ENCODE data around the gene CDK5RAP2.

The CDK5RAP2 gene

DNA sequence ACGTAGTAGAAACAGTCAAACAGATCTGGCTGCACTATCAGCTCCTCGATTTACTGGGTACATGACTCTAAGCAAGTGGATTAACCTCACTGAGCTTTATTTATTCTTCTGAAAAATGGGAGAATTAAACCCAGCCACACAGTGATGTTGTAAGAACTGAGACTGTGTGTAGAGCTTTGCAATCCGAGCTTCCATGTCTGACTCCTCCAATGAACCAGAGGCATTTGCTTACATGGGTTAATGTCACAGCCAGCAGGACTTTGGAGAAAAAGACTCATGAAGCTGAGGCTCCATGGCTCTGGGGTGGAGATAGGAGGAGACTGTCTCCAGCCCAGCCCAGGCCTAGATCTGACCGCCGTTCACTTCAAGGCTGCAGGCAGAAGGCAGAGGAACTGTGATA lies 201.3 kb downstream of the CDK5RAP2 start:
- DNase-seq, result no peak

DNA sequence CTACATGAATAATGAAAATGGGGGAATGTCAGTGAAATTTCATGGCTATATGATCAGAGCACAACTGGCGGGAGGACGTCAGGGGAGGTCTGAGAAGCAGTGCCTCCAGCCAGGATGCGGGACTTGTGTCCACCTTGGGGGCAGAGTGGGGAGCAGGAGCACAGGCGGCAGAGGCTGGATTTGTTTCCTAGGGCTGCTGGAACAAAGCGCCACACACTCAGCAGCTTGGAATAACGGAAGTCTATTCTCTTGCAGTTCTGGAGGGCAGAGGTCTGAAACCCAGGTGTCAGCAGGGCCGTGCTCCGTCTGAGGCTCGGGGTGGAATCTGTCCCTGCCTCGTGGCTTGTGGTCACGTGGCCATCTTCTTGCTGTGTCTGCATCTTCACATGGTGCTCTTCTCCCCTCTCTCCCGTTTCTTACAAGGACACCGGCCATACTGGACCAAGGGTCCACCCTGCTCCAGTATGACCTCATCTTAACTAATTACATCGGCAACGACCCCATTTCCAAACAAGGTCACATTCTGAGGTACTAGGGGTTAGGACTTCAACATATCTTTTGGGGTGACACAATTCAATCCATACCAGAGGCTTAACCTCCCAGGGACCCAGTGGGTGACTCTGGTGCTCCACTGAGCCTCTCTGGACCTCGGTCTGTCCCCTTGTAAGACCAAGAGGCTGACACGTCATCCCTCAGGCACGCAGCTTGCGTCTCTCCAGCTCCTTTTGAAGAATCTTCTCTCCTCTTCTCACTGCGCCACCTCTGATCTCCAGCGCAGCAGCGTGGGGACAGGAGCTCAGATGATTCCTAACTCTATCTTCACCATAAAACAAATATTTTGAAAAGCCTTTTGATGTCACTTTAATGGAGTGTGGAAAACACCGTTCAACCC lies 202.5 kb downstream of the CDK5RAP2 start:
- no peak for DNase-seq

DNA sequence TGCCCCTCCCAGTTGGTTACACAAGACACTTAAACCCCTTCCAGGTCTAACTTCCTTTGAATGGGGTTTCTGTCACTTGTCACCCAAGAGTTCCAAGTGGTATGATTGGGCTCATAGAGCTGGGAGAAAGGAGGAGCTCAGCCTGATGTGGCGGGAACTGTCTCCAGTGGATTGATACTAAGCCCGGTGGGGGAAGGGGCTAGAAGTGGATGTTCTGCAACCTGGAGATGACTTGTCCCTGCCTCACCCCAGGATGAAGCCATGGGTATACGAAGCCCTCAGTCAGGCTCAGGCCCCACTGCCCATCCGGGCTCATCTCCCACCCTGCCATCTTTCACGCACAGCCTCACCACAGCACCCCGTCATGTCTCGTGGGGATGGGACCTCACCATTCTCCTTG lies 203.9 kb downstream of the CDK5RAP2 start:
- DNase-seq, result no peak

DNA sequence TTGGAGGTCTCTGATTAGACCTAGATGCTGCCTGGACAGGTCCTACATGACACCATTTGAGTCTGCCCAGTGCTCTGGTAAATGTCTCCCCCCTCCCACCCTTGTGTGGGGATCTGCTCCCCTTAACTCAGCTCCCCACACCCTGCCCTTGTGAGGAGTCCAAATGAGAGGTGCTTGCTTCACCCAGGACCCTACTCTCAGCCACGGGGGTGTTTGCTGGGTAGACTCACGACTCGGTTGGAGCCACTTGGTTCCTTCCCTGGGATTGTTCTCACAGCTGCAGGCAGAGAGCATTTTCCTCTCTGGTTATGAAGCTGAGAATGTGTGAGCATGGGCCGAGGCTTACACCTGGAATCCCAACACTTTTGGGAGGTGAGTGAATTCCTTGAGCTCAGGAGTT lies 204.7 kb downstream of the CDK5RAP2 start:
- no peak for DNase-seq

DNA sequence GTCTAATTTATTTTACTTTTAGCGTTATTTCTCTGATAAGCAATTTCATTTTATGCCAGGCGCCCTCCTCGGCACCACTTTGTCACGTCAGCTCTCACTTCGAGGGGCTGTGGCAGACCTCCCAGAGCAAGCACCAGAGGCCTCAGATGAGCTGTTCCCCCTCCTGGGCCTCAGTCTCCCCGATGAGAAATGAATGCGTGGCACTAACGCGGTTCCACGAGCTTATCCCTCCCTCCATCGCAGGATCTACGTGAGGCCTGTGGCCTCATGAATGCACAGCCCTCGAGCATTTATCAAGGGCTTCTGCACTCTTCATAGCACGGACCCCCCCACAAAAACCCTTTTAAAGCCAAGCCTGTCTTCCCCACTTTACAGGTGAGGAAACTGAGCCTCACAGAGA lies 205.2 kb downstream of the CDK5RAP2 start:
- DNase-seq, result no peak

DNA sequence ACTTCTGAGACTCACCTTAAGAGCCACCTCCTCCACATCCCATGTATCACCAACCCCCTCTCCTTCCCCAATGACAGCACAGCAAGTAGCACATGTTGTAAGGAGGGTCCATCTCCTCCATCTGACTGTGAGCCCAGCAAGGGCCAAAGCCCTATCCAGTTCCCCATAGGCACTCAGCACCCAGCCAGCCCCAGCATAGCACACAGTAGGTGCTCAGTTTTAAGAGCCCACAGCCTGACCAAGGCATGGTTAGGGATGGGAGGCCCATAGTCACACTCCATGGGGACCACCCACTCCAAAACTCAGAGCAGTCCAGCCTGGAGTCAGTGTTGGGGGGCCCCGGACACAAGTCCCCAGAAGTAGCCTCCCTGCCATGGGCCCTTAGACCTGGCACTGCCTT lies 205.7 kb downstream of the CDK5RAP2 start:
- DNase-seq, result no peak

DNA sequence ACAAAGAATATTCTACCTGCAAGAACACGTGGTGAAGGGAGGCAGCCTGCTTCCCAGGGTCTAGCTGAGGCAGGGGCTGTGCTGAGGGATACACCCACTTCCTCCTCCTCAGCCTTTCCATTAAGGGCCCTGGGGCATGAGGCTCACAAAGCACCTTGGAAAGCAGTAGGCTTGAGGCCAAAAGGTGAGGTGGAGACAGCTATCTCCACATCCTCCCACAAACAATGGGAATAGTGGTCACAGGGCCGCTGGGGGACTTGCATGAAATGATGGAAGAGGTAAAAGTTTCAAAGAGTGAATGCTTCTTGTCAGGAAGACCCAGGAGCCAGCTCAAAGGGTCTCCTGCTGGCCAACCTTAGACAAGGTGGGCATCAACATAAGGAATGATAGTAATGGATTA lies 207.9 kb downstream of the CDK5RAP2 start:
- no peak for DNase-seq

DNA sequence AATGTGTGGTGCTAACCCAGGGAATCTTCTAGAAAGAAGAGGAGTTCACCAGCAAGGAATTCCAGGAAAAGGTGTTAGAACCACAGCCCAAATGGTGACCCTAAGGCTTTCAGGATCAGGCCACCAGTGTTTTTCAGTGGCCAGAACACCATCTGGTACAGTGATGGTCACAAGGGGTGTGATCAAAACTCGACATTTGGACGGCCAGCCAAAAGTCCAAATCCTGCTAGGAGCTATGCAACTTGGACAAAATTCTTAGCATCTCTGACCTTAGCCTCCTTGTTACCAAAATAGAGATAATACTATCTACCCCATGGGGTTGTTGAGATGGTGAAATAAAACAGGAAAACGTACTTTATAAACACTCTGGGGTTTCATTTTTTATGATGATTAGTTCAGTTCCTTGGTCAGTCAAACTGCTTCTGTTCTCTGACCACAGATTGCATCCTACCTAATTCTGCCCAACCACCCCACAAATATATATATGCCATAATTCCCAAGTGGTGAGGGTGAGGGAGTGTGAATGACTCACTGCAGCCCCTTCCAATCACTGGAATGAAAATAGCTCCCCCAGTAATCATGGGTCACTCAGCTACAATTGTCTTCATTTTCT lies 210.3 kb downstream of the CDK5RAP2 start:
- no peak for DNase-seq

DNA sequence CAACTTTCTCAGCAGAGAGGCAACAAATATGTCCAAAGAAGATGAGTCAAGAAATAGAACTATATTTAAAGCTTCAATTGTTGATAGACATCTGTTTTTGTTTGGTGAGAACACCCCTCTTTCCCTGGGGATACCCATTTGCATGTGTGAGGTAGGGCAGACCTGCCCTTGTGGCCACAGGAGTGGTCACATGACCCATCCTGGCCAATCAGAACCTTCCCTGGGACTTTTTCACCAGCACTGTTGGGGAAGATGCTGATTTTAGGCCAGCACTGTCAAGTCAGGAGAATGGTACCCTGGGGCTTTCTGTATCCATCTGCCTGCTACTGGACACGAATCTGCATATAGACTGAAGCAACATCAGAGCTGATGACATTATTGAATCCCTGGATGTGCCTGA lies 211.2 kb downstream of the CDK5RAP2 start:
- DNase-seq, result no peak

DNA sequence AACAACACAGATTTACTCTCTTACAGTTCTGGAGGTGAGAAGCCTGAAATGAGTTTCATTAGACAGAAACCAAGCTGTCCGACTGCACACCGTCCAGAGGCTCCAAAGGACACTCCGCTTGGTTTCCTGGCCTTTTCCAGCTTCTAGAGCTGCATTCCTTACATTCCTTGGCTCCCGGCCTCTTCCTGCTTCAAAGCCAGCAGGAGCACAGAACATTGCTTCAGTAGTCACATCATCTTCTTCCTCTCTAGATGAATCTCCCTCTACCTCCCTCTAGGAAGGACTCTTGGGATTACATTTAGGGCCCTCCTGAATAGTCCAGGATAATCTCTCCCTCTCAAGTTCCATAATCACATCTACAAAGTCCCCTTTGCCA lies 213.3 kb downstream of the CDK5RAP2 start:
- peak; percentile 64 for DNase-seq

DNA sequence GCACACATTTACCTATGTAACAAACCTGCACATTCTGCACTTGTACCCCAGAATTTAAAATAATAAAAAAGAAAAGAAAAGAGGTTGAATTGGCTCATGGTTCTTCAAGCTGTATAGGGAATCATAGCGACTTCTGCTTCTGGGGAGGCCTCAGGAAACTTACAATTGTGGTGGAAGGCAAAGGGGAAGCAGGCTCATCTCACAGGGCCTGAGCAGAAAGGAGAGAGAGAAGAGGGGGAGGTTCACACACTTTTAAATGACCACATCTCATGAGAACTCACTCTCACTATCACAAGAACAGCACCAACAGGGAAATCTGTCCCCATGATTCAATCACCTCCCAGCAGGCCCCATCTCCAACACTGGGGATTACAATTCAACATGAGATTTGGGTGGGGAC lies 214.6 kb downstream of the CDK5RAP2 start:
- no peak for DNase-seq

DNA sequence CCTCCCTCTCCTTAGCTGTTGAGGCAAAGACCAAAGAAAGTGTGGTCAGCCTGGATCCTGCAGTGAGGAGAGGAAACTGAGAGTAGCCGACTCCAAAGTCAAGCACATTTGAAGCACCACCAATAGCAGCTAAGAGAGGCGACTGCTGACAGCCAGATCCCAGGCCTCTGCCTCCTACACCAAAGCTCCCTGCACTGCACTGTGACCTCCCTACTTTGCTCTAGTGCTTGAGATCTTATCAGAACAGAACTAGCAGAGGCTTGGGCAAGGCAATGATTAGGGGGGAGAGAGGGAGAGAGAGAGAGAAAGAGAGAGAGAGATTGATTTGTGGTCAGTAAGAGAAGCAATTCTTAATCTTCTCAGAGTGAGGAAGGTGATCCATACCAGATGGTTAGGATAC lies 216.3 kb downstream of the CDK5RAP2 start:
- DNase-seq, result no peak

DNA sequence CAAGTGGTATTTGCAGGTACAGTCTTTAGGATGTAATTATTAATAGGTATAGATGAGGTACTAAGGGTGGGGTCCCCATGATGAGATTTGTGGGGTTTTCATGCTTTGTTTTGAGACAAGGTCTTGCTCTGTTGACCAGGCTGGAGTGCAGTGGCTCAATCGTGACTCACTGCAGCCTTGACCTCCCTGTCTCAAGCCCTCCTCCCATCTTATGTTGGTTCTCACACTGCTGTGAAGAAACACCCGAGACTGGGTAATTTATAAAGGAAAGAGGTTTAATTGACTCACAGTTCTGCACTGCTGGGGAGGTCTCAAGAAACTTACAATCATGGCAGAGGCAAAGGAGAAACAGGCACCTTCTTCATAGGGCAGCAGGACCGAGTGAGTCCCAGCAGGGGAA lies 217.5 kb downstream of the CDK5RAP2 start:
- DNase-seq, result no peak

DNA sequence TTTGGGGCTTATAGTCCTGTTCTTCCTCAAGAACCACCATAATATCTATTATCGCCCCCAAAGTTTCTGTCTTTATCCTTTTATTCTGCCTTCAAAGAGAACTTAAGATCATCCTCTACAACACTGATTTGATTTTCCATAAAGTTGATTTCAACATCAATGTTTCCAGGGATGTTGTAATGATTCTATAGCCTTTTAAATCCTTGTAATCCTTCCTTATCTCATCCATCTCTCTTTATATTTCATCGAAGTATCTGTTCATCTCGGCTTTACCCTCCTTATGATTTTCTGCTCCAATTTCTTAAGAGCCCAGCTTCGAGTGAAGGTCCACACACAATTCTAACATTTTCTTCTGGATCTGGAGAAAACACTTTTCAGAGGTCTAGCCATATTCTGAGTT lies 218.4 kb downstream of the CDK5RAP2 start:
- no peak for DNase-seq

DNA sequence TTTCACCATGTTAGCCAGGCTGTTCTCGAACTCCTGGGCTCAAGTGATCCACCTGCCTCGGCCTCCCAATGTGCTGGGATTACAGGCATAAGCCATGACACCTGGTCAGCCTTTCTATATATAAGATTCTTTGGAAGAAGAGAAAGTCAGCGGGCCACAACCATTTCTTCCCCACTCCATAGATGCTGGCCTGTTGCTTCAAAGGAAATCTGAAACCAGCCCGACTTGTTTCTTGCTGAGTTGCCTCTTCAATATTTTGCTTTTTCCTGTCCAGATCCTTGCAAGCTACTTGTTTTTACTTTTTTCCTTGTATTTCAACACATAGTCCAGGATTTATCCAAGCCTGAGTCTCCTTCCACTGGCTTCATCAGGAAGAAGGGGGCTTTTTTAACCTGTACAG lies 219.5 kb downstream of the CDK5RAP2 start:
- no peak for DNase-seq

DNA sequence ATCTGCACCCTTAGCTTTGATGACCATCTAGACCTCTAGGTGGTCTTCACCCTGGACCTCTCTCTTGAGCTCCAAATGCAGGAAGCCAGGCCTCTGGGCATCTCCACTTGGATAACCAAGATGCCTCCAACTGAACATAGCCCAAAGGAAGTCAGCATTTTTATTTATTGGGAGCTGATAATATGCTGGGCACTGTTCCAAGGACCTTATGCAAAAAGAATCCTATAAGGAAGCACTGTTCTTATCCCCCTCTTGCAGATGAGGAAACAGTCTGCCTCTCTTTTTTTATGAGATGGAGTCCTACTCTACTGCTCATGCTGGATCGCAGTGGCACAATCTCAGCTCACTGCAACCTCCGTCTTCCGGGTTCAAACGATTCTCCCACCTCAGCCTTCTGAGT lies 219.9 kb downstream of the CDK5RAP2 start:
- DNase-seq, result no peak

DNA sequence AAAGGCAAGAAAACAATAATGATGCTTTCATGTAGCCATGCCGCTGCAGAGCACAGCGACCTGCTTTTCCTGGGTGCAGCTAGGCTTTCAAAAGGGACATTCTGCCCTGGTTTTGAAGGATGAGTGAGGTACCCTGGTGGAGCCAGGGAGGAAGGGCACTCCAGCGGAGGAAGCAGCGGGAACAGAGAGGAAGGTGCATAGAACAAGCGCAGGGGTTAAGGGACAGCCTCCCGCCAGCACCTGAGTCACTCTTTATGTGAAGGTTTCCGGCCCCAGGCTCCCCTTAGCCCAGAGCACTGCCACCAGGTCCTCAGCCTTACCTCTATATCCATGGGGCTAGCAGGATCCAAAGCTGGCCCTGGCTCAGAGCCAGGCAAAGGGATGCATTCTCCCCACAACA lies 221.1 kb downstream of the CDK5RAP2 start:
- no peak for DNase-seq

DNA sequence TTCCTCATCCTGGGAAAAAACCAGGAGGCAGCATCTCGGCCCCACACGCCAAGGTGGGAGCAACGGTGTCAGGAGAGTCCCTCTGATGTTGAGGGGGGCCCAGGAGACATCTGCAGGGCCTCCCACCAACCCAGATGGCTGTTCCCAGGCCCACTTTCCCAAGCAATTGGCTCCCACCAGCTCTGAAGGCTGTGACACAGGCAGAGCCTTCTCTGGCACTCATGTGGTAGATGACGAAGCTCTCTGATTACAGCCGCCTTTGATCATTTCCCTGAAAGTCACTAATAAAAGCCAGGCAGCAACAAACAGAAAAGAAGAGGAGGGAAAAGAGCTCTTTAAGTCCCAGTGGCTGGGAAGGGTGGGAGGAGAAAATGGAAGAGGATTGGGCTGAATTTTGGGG lies 226.5 kb downstream of the CDK5RAP2 start:
- no peak for DNase-seq

DNA sequence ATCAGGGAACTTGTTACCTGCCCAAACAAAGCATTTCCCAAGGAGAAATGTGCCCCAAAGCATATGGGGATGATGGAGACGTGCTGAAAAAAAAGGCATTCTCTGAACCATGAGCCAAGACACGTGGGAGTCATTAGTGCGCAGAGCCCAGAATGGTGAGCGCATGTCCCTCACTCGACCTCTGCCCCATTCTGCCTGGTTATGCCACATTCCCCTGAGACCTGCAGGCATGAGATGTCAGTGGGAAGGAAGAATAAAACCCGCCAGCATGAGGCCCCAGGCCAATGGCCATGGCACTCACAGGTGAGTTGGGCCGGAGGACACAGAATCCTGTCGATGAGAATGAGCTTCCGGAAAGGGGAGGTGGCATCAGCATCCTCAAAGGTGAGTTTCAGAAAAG lies 228.9 kb downstream of the CDK5RAP2 start:
- no peak for DNase-seq

DNA sequence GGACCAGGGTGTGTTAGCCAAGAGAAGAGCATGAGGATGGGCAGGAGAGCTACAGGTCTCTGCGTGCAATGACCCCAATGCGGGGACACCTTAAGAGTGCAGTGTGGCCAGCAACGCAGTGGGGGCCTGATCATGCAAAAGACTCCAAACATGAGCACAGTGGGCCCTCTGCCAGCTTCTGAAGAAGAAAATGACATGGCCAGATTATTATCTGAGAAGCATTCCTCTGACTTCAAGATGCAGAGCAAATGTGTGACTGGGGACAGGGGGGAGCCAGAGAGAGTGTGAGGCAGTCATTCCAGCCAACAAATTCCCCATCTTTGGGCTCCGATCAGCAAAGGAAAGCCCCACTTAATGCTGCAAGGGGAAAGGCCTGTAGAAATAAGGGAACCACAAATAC lies 229.4 kb downstream of the CDK5RAP2 start:
- DNase-seq, result no peak

DNA sequence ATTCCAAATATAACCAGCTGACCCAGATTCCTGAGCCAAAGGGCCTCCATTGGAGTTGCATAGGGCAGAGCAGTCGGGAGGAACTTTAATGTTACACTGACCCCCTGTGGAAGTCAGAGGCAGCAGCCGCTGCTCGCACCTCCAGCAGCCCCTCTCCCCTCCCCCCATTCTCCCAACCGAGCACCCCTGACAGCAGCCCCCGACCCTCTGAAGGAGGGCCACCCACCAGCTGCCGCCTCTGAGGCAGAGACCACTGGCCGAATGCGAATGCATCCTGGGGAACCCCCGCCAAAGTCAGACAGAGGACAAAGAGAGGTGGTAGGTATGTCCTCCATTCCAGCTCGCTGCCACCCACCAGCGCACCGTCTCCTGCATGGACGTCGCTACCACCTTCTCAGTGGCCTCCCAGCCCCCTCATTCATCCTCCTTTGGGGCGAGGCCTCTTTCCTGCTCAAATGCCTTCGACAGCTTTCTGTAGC lies 231.0 kb downstream of the CDK5RAP2 start:
- DNase-seq, result peak; percentile 41

DNA sequence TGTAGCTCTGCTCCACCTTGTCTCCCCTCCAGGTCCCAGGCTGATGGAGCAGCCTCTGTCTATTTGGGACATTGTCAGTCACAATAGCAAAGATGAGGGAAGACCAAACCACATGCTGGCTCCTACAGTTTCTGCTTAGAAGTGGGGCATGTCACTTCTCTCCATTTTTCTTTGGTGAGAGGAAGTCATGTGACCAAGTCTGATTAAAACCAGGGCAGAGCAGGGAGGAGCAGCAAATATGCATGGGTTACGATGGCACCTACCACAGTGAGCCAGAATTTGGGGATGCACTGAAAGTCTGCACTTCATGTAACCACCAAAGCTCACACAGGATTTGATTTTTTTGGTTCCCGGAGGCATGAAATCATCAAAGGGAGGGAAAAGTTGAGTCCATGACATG lies 234.6 kb downstream of the CDK5RAP2 start:
- DNase-seq, result no peak

DNA sequence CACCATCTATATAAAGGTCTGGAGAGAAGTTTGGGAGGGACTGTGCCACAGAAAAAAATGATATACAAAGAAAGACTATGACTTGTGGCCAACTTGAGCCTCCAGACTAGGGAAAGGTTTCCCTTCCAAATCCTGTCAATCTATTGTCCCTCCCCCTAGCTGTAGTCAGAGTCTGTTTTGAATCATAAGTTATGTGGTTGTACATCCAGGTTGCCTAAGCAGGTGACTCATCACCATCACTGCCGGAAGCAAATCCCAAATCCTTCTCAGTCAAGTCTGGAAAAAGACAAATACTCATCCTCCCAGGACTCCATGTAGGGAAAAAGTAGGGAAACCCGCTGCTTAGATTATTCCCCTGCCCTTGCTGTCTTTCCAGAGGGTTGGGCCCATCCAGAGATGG lies 235.7 kb downstream of the CDK5RAP2 start:
- DNase-seq, result no peak

DNA sequence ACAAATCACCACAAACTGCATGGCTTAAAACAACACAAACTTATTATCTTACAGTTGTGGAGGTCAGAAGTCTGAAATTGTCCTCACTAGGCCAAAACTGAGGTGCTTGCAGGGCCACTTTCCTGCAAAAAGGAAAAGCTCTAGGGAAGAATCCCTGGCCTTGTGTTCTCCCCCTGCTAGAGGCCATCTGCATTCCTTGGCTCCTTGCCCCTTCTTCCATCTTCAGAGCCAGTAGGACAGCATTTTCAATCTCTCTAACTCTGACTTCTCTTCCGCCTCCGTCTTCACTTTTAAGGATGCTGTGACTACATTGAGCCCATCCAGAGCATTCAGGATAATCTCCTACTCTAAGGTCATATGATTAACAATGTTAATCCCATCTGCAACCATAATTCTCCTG lies 236.6 kb downstream of the CDK5RAP2 start:
- no peak for DNase-seq

Data from femur (tissue), 1 donor.